ENCODE data around the gene AGAP4.
"Not testable (repeated sequence)": the region's sequence is repeated elsewhere in the genome, so short reads cannot be mapped to it uniquely, and the experiment has no call there.

The AGAP4 gene

GRCh38 chr10:45847400-45847799 is at the start of gene AGAP4:
AGAP4 (minus strand) TSS chr10:45847500; CDS start chr10:45847347, 153 bp downstream.
- DNase-seq (ENCODE audit: low spot score): not testable (repeated sequence)

DNA sequence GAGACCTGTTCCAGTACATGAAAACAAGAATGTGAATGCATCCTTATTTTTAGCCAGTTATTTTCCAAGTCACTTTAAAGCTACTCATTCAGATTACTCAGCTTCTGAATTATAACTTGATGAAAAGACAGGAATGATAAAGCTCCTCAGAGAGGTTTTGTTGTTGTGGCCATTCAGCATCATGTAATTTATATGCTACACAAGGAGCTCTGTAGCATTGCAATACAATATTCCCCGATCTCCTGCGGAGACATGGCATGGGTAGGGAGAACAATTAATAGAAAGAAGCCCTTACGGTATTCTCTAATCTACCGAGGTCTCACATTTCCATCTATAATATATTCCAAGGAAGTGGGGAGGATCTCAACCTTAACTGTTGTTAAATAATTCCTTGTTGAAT is 43.4 kb upstream of the AGAP4 start:
- not testable (repeated sequence) for DNase-seq (ENCODE audit: low spot score)

DNA sequence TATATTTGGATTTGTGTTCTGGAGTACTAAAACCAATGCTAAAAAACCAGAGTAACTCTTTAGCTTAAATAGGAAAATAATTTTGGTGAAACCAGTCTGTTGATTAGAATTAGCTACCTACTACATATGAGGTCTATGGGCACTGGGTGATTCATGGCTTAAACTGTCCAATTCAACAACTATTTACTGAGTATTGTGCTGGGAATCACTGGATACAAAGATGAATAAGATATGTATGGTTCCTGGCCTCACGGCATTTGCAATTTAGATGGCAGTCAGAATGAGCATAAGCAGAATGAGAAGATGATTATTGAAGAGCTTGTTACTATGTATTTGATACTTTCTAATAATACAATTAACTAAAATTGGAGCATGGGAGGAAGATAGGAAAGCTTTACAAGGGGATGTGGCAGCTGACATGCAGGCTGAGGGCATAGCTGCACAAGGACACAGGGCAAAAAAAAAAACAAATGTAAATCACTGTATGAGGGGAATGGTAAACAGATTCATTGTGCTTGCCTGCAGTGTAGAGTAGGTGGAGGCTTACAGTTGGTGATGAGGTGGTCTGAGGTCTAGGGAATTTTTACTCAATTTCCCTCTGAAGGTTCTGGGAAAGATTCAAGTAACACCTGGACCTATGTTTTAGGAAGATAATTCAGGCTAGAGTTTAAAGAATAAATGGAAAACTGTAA is 42.4 kb upstream of the AGAP4 start:
- not testable (repeated sequence) for DNase-seq (ENCODE audit: low spot score)

DNA sequence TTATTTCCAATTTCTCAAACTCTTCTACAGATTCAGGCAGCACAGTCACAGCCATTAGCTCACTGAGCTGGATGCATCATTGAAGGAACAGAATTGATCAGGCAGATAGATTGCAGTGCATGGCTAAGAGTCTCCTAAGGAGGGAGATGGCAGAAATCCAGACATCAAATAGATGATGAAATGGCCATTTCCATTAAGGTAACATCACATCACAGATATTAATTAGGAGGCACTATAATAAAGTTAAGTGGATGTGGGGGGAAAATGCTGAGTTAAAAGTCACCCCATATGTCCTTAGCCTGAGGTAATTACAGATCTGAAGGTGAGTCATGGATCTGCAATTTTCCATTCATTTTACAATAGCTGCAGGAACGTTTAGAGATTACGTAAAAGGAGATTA is 35.6 kb upstream of the AGAP4 start:
- not testable (repeated sequence) for DNase-seq (ENCODE audit: low spot score)

DNA sequence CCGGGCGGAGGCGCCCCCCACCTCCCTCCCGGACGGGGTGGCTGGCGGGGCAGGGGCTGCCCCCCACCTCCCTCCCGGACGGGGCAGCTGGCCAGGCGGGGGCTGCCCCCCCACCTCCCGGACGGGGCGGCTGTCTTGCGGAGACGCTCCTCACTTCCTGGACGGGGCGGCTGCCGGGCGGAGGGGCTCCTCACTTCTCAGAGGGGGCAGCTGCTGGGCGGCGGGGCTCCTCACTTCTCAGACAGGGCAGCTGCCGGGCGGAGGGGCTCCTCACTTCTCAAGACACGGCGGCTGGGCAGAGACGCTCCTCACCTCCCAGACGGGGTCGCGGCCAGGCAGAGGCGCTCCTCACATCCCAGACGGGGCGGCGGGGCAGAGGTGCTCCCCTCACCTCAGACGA is 18.1 kb upstream of the AGAP4 start:
- not testable (repeated sequence) for DNase-seq (ENCODE audit: low spot score)

DNA sequence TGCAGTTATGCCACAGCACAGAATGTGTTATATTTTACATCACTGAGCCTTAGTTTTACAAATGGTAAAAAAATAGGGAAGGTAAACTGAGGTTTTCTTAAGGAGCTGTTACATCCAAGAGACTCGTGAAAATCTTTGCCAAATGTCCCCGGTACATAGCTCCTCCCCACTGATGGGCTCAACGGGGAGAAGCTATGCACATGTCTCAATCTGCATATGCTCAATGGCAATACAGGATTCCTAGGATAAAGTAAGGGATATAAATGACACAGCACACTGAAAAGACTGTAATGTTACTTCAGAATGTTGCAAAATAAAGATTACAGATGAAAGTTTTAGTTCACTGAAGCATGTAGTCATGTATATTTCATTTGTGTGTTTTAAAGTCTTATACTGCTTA is 17.0 kb upstream of the AGAP4 start:
- DNase-seq (ENCODE audit: low spot score): not testable (repeated sequence)

DNA sequence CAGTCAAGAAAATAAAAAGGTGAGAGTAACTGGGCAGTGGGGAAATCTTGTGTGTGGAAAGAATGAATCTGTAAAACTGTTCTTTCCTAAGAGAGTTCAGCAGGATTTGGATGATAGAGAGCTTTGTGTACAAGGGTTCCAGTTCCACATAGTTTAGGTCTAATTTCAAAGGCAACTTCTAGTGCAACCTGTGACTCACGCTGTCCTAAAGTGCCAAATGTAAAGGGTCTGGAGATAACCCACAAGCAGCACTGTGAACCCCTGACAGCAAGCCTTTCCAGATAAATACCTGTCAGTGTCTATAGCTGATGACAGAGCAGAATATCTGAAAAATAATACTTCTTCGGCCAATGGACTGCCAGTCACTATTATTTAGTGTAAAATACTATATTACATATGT is 16.3 kb upstream of the AGAP4 start:
- DNase-seq (ENCODE audit: low spot score): not testable (repeated sequence)

DNA sequence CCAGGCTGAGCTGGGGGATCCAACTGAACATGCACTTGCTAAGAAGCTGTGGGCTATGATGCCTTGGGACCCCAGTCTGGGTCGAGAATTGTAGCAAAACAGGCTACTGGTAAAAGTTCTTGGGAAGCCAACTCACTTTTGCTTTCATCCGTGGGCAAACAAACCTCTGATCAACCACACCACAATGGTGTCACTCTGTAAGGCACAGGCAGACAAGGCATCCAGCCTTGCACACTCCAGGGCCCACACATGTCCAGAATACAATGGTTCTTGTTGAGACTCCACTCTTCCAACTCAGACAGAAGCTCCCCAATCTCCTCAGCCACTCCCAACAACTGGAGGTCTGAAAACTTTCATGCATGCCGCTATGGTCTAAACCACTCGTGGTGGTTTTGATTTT is 10.6 kb upstream of the AGAP4 start:
- not testable (repeated sequence) for DNase-seq (ENCODE audit: low spot score)

DNA sequence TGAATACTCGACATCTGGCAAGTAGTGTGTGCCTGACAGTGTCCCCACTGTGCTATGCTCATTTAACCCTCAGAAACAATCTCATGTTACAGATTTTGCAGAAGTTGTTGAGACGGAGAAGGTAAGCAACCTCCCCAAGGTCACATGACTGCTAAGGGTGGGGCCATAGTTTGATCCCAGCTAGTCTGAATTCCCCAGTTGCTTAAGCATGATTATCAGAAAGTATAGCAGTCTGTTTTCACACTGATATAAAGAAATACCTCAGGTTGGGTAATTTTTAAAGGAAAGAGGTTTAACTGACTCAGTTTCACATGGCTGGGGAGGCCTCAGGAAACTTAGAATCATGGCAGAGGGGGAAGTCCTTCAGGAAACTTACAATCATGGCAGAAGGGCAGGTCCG is 1.2 kb upstream of the AGAP4 start:
- not testable (repeated sequence) for DNase-seq (ENCODE audit: low spot score)

- DNase-seq (ENCODE audit: low spot score): not testable (repeated sequence)
Measured at GRCh38 chr10:45822918-45823317, 24.4 kb downstream of the AGAP4 start.

GRCh38 chr10:45820107-45820830 is 27.0 kb downstream of the AGAP4 start:
- DNase-seq (ENCODE audit: low spot score): not testable (repeated sequence)

- no peak for DNase-seq (ENCODE audit: low spot score)
Measured at GRCh38 chr10:45819552-45819951, 27.7 kb downstream of the AGAP4 start.

GRCh38 chr10:45817912-45818311 is 29.4 kb downstream of the AGAP4 start:
- DNase-seq (ENCODE audit: low spot score): no peak

GRCh38 chr10:45817130-45817859 is 30.0 kb downstream of the AGAP4 start:
- no peak for DNase-seq (ENCODE audit: low spot score)

DNA sequence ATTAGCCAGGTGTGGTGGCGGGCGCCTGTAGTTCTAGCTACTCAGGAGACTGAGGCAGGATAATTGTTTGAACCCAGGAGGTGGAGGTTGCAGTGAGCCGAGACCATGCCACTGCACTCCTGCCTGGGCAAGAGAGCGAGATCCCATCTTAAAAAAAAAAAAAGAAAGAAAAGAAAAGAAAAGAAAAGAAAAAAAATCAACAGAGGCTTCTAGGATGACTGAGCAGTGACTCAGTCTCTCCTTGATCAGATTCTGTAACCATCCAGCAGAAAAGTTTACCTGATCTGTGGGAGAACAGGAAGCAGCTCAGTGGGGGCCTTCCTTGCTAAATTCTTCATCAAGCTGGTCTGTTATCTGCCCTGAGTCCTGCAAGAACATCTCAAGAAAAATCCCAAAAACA is 33.2 kb downstream of the AGAP4 start:
- DNase-seq (ENCODE audit: low spot score): not testable (repeated sequence)

DNA sequence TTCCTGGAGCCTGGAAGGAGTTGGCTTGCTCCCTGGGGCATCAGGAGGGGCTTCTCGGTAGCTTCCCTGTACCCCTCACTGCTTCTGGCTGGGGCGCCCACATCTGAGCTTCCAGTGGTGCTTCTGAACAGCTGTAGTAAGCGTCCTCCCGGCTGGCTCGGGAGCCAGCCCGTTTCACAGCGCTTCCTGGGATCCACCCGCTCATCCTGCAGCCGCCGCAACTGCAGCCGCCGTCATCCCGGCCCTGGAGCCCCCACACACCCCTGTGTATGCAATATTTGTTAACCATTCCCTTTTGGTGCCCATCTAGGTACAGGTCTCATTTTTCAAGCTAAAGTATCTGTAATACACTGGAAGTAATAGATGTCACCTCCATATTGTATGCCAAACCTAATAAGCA is 34.3 kb downstream of the AGAP4 start:
- DNase-seq (ENCODE audit: low spot score): not testable (repeated sequence)

DNA sequence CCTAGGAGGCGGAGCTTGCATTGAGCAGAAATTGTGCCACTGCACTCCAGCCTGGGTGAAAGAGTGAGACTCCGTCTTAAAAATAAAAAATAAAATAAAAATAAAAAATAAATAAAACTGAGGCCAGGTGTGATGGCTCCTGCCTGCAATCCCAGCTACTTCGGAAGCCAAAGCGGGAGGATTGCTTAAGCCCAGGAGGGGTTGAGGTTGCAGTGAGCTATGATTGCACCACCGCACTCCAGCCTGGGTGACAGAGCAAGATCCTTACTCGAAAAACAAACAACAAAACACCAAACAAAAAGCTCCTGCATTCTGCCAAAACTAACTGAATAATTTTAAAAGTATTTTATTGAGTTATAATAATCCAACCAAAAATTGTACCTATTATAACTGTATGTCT is 36.2 kb downstream of the AGAP4 start:
- DNase-seq (ENCODE audit: low spot score): no peak

DNA sequence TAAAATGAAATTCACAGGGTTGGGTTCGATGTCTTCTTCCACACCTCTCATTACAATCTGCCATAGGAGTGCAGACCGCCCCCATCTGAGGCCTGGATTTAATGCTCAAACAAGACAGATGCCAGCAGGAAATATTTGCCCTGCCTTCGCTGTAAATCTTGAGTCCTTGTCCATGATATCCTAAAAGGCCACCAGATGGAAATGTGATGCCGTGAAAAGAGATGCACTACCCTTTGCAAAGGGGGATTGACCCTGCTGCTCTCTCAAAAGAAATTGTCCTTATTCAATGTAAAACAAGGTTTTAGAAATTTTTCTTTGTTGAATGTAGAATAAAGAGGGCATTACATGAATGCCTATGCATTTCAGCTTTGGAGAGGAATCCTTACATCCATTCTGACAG is 37.5 kb downstream of the AGAP4 start:
- peak; percentile 10 for DNase-seq (ENCODE audit: low spot score)

GRCh38 chr10:45804996-45805395 is 42.3 kb downstream of the AGAP4 start:
- DNase-seq (ENCODE audit: low spot score): not testable (repeated sequence)

GRCh38 chr10:45803060-45804010 is 44.0 kb downstream of the AGAP4 start:
- DNase-seq (ENCODE audit: low spot score): not testable (repeated sequence)

DNA sequence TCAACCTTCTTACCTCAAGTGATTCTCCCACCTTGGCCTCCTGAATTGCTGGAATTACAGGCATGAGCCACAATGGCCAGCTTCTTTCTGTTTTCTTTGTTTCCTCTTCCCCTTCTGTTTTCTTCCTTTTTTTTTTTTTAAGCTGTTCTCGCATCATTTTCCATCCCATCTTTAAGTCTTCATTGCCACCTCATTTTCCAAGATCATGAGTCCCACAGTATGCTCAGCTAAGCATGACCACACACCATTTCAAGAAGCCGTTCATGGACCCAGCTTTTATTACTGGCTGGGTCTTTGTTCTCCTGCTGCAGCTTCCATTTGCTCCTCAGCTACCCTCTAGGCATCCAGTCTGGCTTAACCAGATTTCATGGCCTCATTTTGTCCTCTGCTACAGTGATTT is 52.5 kb downstream of the AGAP4 start:
- DNase-seq (ENCODE audit: low spot score): not testable (repeated sequence)

All from AG08395 (cell line).